ENCODE data around the gene ATP1A2.

DNA sequence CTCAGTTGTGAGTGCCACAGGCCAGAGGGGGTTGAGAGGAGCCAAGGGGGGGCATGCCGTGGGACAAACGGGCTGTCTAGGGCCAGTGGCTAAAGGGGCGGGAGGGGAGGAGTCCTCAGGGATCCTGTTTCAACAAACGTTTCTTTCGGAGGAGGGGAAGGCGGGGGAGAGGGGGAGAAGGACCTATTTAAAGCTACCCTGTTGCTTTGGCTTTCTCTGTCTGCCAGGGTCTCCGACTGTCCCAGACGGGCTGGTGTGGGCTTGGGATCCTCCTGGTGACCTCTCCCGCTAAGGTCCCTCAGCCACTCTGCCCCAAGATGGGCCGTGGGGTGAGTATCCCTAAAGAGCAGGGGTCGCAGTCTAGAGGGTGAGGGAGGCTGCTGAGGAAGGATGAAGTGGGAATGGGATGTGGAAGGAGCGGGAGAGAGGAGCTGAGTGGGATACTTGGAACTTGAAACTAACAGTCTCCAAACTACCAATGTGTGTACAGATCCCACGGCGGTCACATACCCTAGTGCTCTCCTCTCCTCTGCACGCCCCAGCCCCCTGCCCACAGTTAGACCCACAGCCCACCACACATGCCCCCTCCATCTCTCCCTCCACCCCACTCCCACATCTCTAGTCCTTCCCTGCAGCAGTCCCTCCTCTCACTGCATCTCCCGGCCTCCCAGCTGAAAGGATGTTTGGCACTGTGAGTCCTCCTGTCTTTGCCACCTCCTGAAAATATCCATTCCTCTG, at the start of gene ATP1A2:
- TF ChIP-seq, protein P1, sequence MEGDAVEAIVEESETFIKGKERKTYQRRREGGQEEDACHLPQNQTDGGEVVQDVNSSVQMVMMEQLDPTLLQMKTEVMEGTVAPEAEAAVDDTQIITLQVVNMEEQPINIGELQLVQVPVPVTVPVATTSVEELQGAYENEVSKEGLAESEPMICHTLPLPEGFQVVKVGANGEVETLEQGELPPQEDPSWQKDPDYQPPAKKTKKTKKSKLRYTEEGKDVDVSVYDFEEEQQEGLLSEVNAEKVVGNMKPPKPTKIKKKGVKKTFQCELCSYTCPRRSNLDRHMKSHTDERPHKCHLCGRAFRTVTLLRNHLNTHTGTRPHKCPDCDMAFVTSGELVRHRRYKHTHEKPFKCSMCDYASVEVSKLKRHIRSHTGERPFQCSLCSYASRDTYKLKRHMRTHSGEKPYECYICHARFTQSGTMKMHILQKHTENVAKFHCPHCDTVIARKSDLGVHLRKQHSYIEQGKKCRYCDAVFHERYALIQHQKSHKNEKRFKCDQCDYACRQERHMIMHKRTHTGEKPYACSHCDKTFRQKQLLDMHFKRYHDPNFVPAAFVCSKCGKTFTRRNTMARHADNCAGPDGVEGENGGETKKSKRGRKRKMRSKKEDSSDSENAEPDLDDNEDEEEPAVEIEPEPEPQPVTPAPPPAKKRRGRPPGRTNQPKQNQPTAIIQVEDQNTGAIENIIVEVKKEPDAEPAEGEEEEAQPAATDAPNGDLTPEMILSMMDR (IDR thresholded peaks at IDR 0.05; ENCODE audit: low read depth, low read length, poor library complexity, severe bottlenecking): no peak
- TF ChIP-seq EZH2phosphoT487 (IDR thresholded peaks at IDR 0.05; ENCODE audit: borderline replicate concordance, low read length): no peak
